Activated T-helper 2 cell treated with anti-CD3 and anti-CD28 coated beads, Interferon-gamma antibody, Interleukin-2, Interleukin-4, amounts not matched to agents 10 μg/mL and 5 μg/mL and 100 μg/mL, durations not matched to agents 14 hours and 24 hours and 36 hours (primary cell): ENCODE results near the gene KIF16B. TPM values are rescaled to one million over a fixed set of nuclear protein-coding genes. Genes with fewer than 3 reads are reported as not detected.

ENCODE experiments used
- DNase-seq: peaks from one replicate; pipeline ENCODE4 v3.0.0; 2021; ENCODE audit warnings: low spot score
- H3K27ac Mint-ChIP-seq: one replicate; pipeline ENCODE4 v1.8.0; 2021; ENCODE audit warnings: mixed read lengths
- H3K27me3 Mint-ChIP-seq: one replicate; pipeline ENCODE4 v1.8.0; 2021; ENCODE audit warnings: low read depth, mixed read lengths
- H3K36me3 Mint-ChIP-seq: one replicate; pipeline ENCODE4 v1.8.0; 2021; ENCODE audit warnings: low read depth, mixed read lengths
- H3K4me1 Mint-ChIP-seq: one replicate; pipeline ENCODE4 v1.8.0; 2021; ENCODE audit warnings: low read depth, mixed read lengths
- H3K4me3 Mint-ChIP-seq: one replicate; pipeline ENCODE4 v1.8.0; 2021; ENCODE audit warnings: low read depth, mild to moderate bottlenecking, moderate library complexity, mixed read lengths
- H3K9me3 Mint-ChIP-seq: one replicate; pipeline ENCODE4 v1.8.0; 2021; ENCODE audit warnings: mixed read lengths
- intact Hi-C: fragments of 100-400 bp; cut with micrococcal nuclease; formaldehyde crosslinking; loops from one replicate; pipeline ENCODE4 v1.15.1; 2023
- total RNA-seq: library from RNA; stranded (reverse); gene quantifications from 2 replicates; pipeline ENCODE4 v1.2.3, GENCODE V29; 2022

Gene KIF16B
- total RNA-seq, 1 donor from 2014 or later = 6.8 TPM

GRCh38 chr20:16368645-16369292 is 204.5 kb downstream of the KIF16B start:
- Mint-ChIP-seq H3K27ac (no peak overlapping the region), H3K4me1 (no peaks in the 10 kb centered on the region), H3K36me3 (peaks cover 3% of the 10 kb centered on the region), H3K27me3 (no peaks in the 10 kb centered on the region), H3K4me3 (no peak overlapping the region), H3K9me3 (no peaks in the 10 kb centered on the region)
- intact Hi-C loops = no loop called here
- no peak for DNase-seq

GRCh38 chr20:16367948-16368560 is 205.2 kb downstream of the KIF16B start:
- intact Hi-C loops = no loop called here
- Mint-ChIP-seq H3K27me3 (no peaks in the 10 kb centered on the region), H3K27ac (no peak overlapping the region), H3K4me3 (no peak overlapping the region), H3K9me3 (no peaks in the 10 kb centered on the region), H3K4me1 (no peaks in the 10 kb centered on the region), H3K36me3 (peaks cover 3% of the 10 kb centered on the region)
- DNase-seq = no peak

GRCh38 chr20:16366529-16366928 is 206.7 kb downstream of the KIF16B start:
- intact Hi-C loops = no loop called here
- H3K4me3 Mint-ChIP-seq = no peak overlapping the region
- H3K4me1 Mint-ChIP-seq = no peaks in the 10 kb centered on the region
- H3K27me3 Mint-ChIP-seq = no peaks in the 10 kb centered on the region
- no peak for DNase-seq
- no peak overlapping the region for H3K27ac Mint-ChIP-seq
- peaks cover 3% of the 10 kb centered on the region for H3K36me3 Mint-ChIP-seq
- H3K9me3 Mint-ChIP-seq = no peaks in the 10 kb centered on the region

- Mint-ChIP-seq H3K4me1 (no peaks in the 10 kb centered on the region), H3K27ac (no peak overlapping the region), H3K27me3 (no peaks in the 10 kb centered on the region), H3K9me3 (no peaks in the 10 kb centered on the region), H3K4me3 (no peak overlapping the region), H3K36me3 (peaks cover 3% of the 10 kb centered on the region)
- DNase-seq = no peak
- intact Hi-C loops = no loop called here
These were observed 208.9 kb downstream of the KIF16B start for GRCh38 chr20:16364320-16364687.

GRCh38 chr20:16363506-16364319 is 209.5 kb downstream of the KIF16B start:
- DNase-seq = no peak
- Mint-ChIP-seq H3K4me1 (no peaks in the 10 kb centered on the region), H3K27me3 (no peaks in the 10 kb centered on the region), H3K4me3 (no peak overlapping the region), H3K9me3 (no peaks in the 10 kb centered on the region), H3K36me3 (peaks cover 2% of the 10 kb centered on the region), H3K27ac (no peak overlapping the region)
- intact Hi-C loops = no loop called here

GRCh38 chr20:16362642-16363041 is 210.6 kb downstream of the KIF16B start:
- no peak overlapping the region for H3K27ac Mint-ChIP-seq
- H3K9me3 Mint-ChIP-seq = no peaks in the 10 kb centered on the region
- intact Hi-C loops = no loop called here
- H3K4me3 Mint-ChIP-seq = no peak overlapping the region
- no peaks in the 10 kb centered on the region for H3K36me3 Mint-ChIP-seq
- no peaks in the 10 kb centered on the region for H3K27me3 Mint-ChIP-seq
- no peaks in the 10 kb centered on the region for H3K4me1 Mint-ChIP-seq
- DNase-seq = no peak

GRCh38 chr20:16360668-16361067 is 212.6 kb downstream of the KIF16B start:
- no peaks in the 10 kb centered on the region for H3K27me3 Mint-ChIP-seq
- no peaks in the 10 kb centered on the region for H3K9me3 Mint-ChIP-seq

GRCh38 chr20:16353417-16353781 is 219.8 kb downstream of the KIF16B start:
- Mint-ChIP-seq H3K9me3 (no peaks in the 10 kb centered on the region), H3K27me3 (no peaks in the 10 kb centered on the region), H3K4me3 (no peak overlapping the region), H3K27ac (no peak overlapping the region), H3K36me3 (no peaks in the 10 kb centered on the region), H3K4me1 (no peaks in the 10 kb centered on the region)
- no peak for DNase-seq
- intact Hi-C loops = no loop called here

More at GRCh38 chr20:16360668-16361067, 212.6 kb downstream of the KIF16B start:
- intact Hi-C loops = no loop called here
- no peak overlapping the region for H3K27ac Mint-ChIP-seq
- no peaks in the 10 kb centered on the region for H3K4me1 Mint-ChIP-seq
- no peaks in the 10 kb centered on the region for H3K36me3 Mint-ChIP-seq
- H3K4me3 Mint-ChIP-seq = no peak overlapping the region
- DNase-seq = no peak

- Mint-ChIP-seq H3K4me3 (no peak overlapping the region), H3K9me3 (no peaks in the 10 kb centered on the region), H3K4me1 (no peaks in the 10 kb centered on the region), H3K36me3 (no peaks in the 10 kb centered on the region), H3K27me3 (no peaks in the 10 kb centered on the region), H3K27ac (no peak overlapping the region)
- DNase-seq = no peak
- intact Hi-C loops = no loop called here
These were observed 220.4 kb downstream of the KIF16B start for GRCh38 chr20:16352751-16353416.

GRCh38 chr20:16352321-16352720 is 220.9 kb downstream of the KIF16B start:
- intact Hi-C loops = no loop called here
- Mint-ChIP-seq H3K4me3 (no peak overlapping the region), H3K9me3 (no peaks in the 10 kb centered on the region), H3K4me1 (no peaks in the 10 kb centered on the region), H3K27ac (no peak overlapping the region), H3K27me3 (no peaks in the 10 kb centered on the region), H3K36me3 (no peaks in the 10 kb centered on the region)
- no peak for DNase-seq

- intact Hi-C loops = no loop called here
- Mint-ChIP-seq H3K36me3 (no peaks in the 10 kb centered on the region), H3K4me3 (no peak overlapping the region), H3K4me1 (no peaks in the 10 kb centered on the region), H3K27me3 (no peaks in the 10 kb centered on the region), H3K9me3 (no peaks in the 10 kb centered on the region), H3K27ac (no peak overlapping the region)
- no peak for DNase-seq
These were observed 221.8 kb downstream of the KIF16B start for GRCh38 chr20:16351415-16351814.

GRCh38 chr20:16350465-16350864 is 222.8 kb downstream of the KIF16B start:
- H3K36me3 Mint-ChIP-seq = no peaks in the 10 kb centered on the region
- no peaks in the 10 kb centered on the region for H3K4me1 Mint-ChIP-seq
- H3K4me3 Mint-ChIP-seq = no peak overlapping the region
- DNase-seq = no peak
- no peaks in the 10 kb centered on the region for H3K9me3 Mint-ChIP-seq
- intact Hi-C loops = no loop called here
- no peak overlapping the region for H3K27ac Mint-ChIP-seq
- no peaks in the 10 kb centered on the region for H3K27me3 Mint-ChIP-seq
